Right atrium auricular region (tissue), 2 donors: ENCODE data around the gene TRDMT1. TPM values are rescaled to one million over a fixed set of nuclear protein-coding genes. Genes with fewer than 3 reads are reported as not detected.
"Not testable (repeated sequence)": the region's sequence is repeated elsewhere in the genome, so short reads cannot be mapped to it uniquely, and the experiment has no call there.

Experiments
- DNase-seq: peaks from one replicate; pipeline ENCODE4 v3.0.0-alpha.2; 2019; ENCODE audit warnings: low spot score
- H3K27ac ChIP-seq, 2 donors: fragments of 200-600 bp; sonication (generic); 1 replicate in 1 of 2; 2 replicates in 1 of 2; pipeline ENCODE4 v1.5.1; 2016 to 2019
- H3K27me3 ChIP-seq, 2 donors: fragments of 200-600 bp; sonication (generic); one replicate each; pipeline versions ENCODE4 v1.5.1 to v1.6.0; 2017 to 2019
- H3K36me3 ChIP-seq: fragments of 200-600 bp; sonication (generic); one replicate; pipeline ENCODE4 v1.5.1; 2016
- H3K4me1 ChIP-seq, 2 donors: fragments of 200-600 bp; sonication (generic); one replicate each; pipeline versions ENCODE4 v1.5.1 to v1.6.0; 2017 to 2019
- H3K4me3 ChIP-seq, 2 donors: fragments of 200-600 bp; sonication (generic); 1 replicate in 1 of 2; 2 replicates in 1 of 2; pipeline ENCODE4 v1.5.1; 2017 to 2019; ENCODE audit warnings: mild to moderate bottlenecking in 1 of 2, moderate library complexity in 1 of 2
- H3K9me3 ChIP-seq, 2 donors: fragments of 200-600 bp; sonication (generic); one replicate each; pipeline ENCODE4 v1.5.1; 2019
- total RNA-seq, 2 donors: library from RNA; depleted of rRNA; stranded (reverse); fragments of >200 nt; gene quantifications; one replicate each; pipeline ENCODE4 v1.1.0, GENCODE V29; 2016
- TF ChIP-seq, protein P1 (sequence below), 2 donors: fragments of 200-600 bp; sonication (generic); IDR thresholded peaks; one replicate each; pipeline ENCODE4 v1.5.1; 2019; ENCODE audit warnings: antibody characterized with exemption in 2 of 2

The TRDMT1 gene
- total RNA-seq, 2 donors from 2014 or later, result 3.8 to 5.0 TPM

DNA sequence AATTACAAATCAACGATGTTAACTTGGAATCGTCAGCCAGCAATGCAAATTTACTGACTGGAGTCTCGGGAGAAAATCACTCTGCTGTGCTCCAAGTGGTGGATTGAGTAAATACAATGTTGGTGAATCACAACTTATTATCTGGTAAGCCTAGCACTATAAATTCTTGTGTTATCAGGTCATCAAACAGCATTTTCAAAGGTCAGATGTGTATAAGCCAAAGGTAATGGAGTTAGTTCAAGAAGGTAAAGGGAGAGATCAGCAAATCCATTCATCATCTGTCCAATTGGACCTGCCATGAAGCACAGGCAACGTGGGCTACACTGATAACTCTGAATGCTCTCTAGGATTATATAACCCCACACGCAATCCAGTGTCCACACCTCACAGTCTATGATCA is 85.8 kb downstream of the TRDMT1 start:
- DNase-seq, result no peak
- H3K27ac ChIP-seq, result no peak overlapping the region
- no peaks in the 10 kb centered on the region for H3K9me3 ChIP-seq
- H3K27me3 ChIP-seq, result no peaks in the 10 kb centered on the region
- H3K4me3 ChIP-seq, result no peak overlapping the region
- TF ChIP-seq, protein P1, sequence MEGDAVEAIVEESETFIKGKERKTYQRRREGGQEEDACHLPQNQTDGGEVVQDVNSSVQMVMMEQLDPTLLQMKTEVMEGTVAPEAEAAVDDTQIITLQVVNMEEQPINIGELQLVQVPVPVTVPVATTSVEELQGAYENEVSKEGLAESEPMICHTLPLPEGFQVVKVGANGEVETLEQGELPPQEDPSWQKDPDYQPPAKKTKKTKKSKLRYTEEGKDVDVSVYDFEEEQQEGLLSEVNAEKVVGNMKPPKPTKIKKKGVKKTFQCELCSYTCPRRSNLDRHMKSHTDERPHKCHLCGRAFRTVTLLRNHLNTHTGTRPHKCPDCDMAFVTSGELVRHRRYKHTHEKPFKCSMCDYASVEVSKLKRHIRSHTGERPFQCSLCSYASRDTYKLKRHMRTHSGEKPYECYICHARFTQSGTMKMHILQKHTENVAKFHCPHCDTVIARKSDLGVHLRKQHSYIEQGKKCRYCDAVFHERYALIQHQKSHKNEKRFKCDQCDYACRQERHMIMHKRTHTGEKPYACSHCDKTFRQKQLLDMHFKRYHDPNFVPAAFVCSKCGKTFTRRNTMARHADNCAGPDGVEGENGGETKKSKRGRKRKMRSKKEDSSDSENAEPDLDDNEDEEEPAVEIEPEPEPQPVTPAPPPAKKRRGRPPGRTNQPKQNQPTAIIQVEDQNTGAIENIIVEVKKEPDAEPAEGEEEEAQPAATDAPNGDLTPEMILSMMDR (IDR thresholded peaks at IDR 0.05), result no peak
- no peaks in the 10 kb centered on the region for H3K36me3 ChIP-seq
- no peaks in the 10 kb centered on the region for H3K4me1 ChIP-seq

DNA sequence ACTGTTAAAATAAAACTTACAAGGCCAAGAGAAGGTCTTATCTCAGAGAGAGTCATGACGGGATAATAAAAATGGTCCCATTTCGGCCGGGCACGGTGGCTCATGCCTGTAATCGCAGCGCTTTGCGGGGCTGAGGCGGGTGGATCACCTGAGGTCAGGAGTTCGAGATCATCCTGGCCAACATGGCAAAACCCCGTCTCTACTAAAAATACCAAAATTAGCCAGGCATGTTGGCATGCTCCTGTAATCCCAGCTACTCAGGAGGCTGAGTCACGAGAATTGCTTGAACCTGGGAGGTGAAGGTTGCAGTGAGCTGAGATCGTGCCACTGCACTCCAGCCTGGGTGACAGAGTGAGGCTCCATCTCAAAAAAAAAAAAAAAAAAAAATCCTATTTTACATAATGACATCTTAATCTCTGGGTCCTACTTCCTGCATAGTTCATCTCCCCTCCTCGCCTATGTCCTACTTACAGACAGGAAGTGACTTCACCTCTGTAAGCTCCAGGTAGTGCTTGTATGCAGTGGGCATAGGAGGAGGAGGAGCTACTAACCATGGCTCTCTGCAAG is 86.5 kb downstream of the TRDMT1 start:
- not testable (repeated sequence) for DNase-seq, H3K4me3 ChIP-seq, H3K27ac ChIP-seq, H3K27me3 ChIP-seq, H3K36me3 ChIP-seq, H3K9me3 ChIP-seq, H3K4me1 ChIP-seq

DNA sequence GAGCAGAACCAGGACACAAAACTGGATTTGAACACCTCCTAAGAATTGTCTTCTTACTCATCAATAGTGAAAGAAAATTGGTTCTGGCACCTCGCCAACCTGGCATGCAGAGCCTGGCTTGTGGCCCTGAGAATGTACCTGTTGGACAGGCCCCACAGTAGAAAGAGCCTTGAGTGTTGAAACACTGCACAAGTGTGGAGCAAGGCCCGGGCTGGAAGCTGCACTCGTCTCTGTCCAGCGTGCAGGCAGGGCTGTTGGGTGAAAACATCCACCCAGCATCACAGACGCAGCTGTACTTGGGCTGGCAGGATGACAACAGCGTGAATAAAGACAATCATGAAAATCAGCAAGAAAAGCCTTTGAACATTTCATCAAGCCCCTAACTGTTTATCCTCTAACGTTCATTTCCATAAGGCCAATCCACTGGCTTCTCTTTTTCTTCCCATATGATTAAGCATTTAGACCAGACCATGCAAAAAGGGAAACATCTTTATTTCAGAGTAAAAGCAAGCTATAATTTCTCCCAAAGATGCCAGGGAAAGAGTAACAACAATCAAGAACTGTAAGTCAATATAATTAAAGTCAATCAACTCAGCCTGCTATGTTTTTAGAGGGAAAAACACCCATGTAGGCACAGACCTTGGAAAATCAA is 87.5 kb downstream of the TRDMT1 start:
- H3K27ac ChIP-seq, result no peak overlapping the region
- H3K4me3 ChIP-seq, result no peak overlapping the region
- no peak for DNase-seq
- H3K36me3 ChIP-seq, result no peaks in the 10 kb centered on the region
- H3K4me1 ChIP-seq, result no peaks in the 10 kb centered on the region
- TF ChIP-seq, protein P1 (IDR thresholded peaks at IDR 0.05), result no peak
- no peaks in the 10 kb centered on the region for H3K27me3 ChIP-seq
- no peaks in the 10 kb centered on the region for H3K9me3 ChIP-seq

DNA sequence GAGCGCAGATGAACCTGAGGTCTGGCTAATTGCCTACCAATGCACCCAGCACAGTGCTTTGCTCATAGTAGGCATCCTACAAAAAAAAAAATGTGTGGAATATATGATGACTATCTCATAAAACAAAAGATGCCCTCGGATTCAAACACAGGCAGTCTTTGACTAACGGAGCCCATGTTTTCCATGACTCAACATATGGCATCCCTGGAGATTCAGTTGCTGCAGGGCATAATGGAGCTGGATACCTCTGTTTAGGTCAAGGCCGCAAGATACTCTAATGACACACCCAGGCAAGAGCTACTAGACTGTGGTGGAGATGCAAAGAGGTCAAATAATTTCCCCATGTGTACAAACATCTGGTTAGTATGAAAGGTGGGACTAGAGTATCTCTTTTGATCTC is 88.1 kb downstream of the TRDMT1 start:
- Histone ChIP-seq H3K27me3 (no peaks in the 10 kb centered on the region), H3K36me3 (no peaks in the 10 kb centered on the region), H3K4me3 (no peak overlapping the region), H3K4me1 (no peaks in the 10 kb centered on the region), H3K9me3 (no peaks in the 10 kb centered on the region), H3K27ac (no peak overlapping the region)
- no peak for DNase-seq
- TF ChIP-seq, protein P1 (IDR thresholded peaks at IDR 0.05), result no peak

DNA sequence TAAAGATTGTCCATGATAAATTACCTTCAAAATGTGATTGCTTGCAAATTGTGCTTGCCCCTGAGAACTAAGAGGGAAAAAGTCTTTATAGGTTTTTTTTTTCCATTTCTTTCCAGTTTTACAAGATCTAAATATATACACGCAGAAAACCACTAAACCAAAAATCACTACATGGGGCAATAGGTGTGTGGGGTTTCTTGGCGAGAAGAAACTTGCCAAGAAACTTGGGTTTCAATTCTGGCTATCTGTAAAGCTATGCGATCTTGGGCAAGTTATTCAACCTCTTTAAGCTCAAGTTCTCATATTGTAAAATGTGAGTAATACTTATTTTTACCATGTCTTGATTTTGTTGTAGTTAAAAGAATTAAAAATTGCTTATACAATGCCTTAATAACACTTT is 88.9 kb downstream of the TRDMT1 start:
- H3K4me3 ChIP-seq, result no peak overlapping the region
- H3K9me3 ChIP-seq, result no peaks in the 10 kb centered on the region
- no peaks in the 10 kb centered on the region for H3K36me3 ChIP-seq
- no peak overlapping the region for H3K27ac ChIP-seq
- no peaks in the 10 kb centered on the region for H3K27me3 ChIP-seq
- DNase-seq, result no peak
- no peaks in the 10 kb centered on the region for H3K4me1 ChIP-seq
- TF ChIP-seq, protein P1 (IDR thresholded peaks at IDR 0.05), result no peak

DNA sequence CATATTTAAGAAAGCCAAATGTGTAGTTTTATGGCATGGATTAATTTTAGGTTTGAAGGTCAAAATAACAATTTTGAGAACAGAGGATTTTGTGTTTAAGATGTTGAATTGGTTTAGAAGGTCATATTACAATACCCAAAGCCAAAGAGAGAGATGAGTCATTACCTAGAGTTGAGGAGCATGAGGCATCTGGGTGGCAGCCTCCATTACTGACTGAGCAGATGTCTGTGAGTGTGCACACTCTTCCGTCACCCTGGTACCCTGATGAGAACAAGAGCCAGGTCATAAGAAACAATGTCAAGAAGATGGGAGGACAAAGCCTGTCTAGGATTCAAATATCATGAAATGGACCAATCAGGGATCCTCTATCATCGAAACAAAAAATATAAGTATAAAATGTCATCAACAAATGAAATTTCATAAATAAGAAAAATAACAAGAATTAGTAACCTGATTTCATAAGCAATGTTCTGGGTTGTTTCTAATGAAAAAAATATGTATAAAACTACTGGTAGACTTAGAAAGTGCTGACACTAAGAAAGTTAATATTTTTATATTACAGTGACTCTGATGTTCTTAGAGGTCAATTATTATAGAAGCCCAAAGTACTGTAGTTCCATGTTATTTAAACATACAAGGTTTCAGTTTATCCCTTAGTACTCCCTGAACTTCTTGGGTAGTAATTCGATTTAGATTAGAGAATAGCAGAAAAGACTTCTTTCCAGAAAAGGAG is 91.8 kb downstream of the TRDMT1 start:
- no peak for DNase-seq
- TF ChIP-seq, protein P1 (IDR thresholded peaks at IDR 0.05), result no peak
- Histone ChIP-seq H3K9me3 (no peaks in the 10 kb centered on the region), H3K27ac (no peak overlapping the region), H3K4me1 (no peaks in the 10 kb centered on the region), H3K36me3 (no peaks in the 10 kb centered on the region), H3K4me3 (no peak overlapping the region), H3K27me3 (no peaks in the 10 kb centered on the region)
